ENCODE measurements around the gene AMBRA1. TPM values are rescaled to one million over a fixed set of nuclear protein-coding genes. Genes with fewer than 3 reads are reported as not detected.

Gene AMBRA1
- total and polyA plus RNA-seq, 2 of the 8 experiments (the other 6 are each of a cell fraction or from before 2014, with no cell fraction given), result 14.2 to 37.4 TPM

DNA sequence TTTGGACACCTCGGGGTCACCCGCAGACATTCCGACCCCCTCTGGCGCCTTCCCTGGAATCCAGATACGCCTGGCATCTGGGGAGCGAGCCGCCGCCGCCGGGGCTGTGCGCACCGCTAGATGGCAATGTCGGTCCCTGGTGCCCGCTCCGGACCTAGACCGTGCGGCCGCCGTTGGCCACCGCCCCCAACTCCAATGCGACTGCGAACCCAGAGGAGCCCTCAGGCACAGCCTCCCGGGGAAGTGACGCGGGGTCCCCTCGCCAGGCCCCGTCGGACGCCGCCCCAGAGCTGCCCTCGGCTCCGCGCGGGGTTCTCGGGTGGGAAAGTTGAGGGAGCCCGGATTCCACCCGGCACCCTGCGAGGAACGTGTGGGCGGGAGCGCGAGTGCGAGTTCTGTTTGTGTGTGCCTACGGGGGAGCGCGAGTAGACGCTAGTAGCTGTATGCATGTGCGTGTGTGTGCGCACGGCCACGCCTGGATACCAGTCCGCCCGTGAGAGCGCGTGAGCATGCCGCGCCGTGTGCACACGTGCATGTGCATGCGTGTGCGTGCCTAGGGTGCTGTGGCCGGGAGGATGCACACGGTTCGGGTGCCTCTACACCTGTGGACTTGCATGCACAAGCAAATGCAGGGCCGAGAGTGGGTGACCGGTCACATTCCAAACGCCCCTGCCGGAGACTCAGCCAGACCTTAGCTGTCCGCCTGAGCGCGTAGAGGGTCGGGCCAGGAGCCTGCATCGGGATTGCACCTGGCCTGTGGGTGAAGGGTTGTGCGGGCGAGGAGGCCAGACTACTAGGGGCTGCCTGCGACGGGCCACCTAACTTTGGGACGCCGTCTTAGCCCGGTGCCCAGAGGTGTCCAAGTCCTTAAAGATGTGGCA is 204.1 kb downstream of the AMBRA1 start (continued):
- TF ChIP-seq, protein P1, sequence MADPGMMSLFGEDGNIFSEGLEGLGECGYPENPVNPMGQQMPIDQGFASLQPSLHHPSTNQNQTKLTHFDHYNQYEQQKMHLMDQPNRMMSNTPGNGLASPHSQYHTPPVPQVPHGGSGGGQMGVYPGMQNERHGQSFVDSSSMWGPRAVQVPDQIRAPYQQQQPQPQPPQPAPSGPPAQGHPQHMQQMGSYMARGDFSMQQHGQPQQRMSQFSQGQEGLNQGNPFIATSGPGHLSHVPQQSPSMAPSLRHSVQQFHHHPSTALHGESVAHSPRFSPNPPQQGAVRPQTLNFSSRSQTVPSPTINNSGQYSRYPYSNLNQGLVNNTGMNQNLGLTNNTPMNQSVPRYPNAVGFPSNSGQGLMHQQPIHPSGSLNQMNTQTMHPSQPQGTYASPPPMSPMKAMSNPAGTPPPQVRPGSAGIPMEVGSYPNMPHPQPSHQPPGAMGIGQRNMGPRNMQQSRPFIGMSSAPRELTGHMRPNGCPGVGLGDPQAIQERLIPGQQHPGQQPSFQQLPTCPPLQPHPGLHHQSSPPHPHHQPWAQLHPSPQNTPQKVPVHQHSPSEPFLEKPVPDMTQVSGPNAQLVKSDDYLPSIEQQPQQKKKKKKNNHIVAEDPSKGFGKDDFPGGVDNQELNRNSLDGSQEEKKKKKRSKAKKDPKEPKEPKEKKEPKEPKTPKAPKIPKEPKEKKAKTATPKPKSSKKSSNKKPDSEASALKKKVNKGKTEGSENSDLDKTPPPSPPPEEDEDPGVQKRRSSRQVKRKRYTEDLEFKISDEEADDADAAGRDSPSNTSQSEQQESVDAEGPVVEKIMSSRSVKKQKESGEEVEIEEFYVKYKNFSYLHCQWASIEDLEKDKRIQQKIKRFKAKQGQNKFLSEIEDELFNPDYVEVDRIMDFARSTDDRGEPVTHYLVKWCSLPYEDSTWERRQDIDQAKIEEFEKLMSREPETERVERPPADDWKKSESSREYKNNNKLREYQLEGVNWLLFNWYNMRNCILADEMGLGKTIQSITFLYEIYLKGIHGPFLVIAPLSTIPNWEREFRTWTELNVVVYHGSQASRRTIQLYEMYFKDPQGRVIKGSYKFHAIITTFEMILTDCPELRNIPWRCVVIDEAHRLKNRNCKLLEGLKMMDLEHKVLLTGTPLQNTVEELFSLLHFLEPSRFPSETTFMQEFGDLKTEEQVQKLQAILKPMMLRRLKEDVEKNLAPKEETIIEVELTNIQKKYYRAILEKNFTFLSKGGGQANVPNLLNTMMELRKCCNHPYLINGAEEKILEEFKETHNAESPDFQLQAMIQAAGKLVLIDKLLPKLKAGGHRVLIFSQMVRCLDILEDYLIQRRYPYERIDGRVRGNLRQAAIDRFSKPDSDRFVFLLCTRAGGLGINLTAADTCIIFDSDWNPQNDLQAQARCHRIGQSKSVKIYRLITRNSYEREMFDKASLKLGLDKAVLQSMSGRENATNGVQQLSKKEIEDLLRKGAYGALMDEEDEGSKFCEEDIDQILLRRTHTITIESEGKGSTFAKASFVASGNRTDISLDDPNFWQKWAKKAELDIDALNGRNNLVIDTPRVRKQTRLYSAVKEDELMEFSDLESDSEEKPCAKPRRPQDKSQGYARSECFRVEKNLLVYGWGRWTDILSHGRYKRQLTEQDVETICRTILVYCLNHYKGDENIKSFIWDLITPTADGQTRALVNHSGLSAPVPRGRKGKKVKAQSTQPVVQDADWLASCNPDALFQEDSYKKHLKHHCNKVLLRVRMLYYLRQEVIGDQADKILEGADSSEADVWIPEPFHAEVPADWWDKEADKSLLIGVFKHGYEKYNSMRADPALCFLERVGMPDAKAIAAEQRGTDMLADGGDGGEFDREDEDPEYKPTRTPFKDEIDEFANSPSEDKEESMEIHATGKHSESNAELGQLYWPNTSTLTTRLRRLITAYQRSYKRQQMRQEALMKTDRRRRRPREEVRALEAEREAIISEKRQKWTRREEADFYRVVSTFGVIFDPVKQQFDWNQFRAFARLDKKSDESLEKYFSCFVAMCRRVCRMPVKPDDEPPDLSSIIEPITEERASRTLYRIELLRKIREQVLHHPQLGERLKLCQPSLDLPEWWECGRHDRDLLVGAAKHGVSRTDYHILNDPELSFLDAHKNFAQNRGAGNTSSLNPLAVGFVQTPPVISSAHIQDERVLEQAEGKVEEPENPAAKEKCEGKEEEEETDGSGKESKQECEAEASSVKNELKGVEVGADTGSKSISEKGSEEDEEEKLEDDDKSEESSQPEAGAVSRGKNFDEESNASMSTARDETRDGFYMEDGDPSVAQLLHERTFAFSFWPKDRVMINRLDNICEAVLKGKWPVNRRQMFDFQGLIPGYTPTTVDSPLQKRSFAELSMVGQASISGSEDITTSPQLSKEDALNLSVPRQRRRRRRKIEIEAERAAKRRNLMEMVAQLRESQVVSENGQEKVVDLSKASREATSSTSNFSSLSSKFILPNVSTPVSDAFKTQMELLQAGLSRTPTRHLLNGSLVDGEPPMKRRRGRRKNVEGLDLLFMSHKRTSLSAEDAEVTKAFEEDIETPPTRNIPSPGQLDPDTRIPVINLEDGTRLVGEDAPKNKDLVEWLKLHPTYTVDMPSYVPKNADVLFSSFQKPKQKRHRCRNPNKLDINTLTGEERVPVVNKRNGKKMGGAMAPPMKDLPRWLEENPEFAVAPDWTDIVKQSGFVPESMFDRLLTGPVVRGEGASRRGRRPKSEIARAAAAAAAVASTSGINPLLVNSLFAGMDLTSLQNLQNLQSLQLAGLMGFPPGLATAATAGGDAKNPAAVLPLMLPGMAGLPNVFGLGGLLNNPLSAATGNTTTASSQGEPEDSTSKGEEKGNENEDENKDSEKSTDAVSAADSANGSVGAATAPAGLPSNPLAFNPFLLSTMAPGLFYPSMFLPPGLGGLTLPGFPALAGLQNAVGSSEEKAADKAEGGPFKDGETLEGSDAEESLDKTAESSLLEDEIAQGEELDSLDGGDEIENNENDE (IDR thresholded peaks at IDR 0.05; ENCODE audit: insufficient replicate concordance, low read length), result no peak
- peak; percentile 41; the same call in 1 of the 2 replicates for TF ChIP-seq RBBP5 (IDR thresholded peaks at IDR 0.05; ENCODE audit: borderline replicate concordance, low read depth, low read length)
- no peak; the same call in 1 of the 2 replicates for TF ChIP-seq MAFK (IDR thresholded peaks at IDR 0.05; ENCODE audit: low read depth, low read length)
- TF ChIP-seq, protein P2, sequence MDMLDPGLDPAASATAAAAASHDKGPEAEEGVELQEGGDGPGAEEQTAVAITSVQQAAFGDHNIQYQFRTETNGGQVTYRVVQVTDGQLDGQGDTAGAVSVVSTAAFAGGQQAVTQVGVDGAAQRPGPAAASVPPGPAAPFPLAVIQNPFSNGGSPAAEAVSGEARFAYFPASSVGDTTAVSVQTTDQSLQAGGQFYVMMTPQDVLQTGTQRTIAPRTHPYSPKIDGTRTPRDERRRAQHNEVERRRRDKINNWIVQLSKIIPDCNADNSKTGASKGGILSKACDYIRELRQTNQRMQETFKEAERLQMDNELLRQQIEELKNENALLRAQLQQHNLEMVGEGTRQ (IDR thresholded peaks at IDR 0.05; ENCODE audit: low read length), result no peak
- TF ChIP-seq, protein P3, sequence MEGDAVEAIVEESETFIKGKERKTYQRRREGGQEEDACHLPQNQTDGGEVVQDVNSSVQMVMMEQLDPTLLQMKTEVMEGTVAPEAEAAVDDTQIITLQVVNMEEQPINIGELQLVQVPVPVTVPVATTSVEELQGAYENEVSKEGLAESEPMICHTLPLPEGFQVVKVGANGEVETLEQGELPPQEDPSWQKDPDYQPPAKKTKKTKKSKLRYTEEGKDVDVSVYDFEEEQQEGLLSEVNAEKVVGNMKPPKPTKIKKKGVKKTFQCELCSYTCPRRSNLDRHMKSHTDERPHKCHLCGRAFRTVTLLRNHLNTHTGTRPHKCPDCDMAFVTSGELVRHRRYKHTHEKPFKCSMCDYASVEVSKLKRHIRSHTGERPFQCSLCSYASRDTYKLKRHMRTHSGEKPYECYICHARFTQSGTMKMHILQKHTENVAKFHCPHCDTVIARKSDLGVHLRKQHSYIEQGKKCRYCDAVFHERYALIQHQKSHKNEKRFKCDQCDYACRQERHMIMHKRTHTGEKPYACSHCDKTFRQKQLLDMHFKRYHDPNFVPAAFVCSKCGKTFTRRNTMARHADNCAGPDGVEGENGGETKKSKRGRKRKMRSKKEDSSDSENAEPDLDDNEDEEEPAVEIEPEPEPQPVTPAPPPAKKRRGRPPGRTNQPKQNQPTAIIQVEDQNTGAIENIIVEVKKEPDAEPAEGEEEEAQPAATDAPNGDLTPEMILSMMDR (IDR thresholded peaks at IDR 0.05; ENCODE audit: control extremely low read depth in 1 of 3, insufficient read depth in 1 of 3, low read depth in 1 of 3, low read length in 3 of 3), result peak in 2 of 3 experiments; percentile 86 to 90; a peak in 3 of 4 replicates

Data from H1 (cell line).